ENCODE measurements around the gene TMEM117.
"Not testable (repeated sequence)": the region's sequence is repeated elsewhere in the genome, so short reads cannot be mapped to it uniquely, and the experiment has no call there.

TMEM117 gene

DNA sequence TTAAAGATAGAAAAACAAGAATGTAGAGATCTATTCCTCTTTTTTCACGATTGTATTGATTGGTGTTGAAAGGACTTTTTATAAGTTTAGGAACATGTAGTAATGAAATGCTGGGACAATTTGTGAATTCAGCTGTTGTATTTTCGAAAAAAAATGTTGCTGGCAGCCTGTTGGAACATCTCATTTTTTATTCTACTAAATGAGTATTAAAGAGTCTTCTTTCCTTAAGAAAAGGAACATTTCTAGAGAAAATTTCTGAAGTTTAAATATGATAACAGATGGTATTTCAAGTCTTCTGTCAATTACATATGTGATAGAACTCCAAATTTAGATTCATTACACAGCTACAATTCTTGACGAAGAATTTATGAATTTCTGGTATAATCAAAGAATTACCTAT is 189.6 kb downstream of the TMEM117 start:
- DNase-seq (ENCODE audit: low read depth) = no peak

DNA sequence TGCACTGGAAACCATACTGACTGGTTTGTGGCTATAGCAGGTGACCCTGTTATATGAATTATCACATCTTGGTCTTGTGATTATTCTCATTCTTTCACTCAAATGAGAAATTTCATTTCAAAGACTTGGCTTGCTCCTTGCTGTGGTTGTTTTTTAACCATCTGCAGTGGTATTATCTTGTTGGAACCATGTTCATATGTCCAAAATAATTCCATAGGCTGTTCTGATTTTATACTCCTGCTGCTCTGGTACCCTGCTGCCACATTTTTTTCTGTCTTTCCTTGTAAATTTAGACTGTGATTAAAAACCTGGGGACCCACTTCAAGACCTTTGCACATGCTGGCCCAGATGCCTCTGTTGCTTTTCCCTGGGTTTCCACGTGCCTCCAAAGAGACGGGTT is 190.2 kb downstream of the TMEM117 start:
- no peak for DNase-seq (ENCODE audit: low read depth)

DNA sequence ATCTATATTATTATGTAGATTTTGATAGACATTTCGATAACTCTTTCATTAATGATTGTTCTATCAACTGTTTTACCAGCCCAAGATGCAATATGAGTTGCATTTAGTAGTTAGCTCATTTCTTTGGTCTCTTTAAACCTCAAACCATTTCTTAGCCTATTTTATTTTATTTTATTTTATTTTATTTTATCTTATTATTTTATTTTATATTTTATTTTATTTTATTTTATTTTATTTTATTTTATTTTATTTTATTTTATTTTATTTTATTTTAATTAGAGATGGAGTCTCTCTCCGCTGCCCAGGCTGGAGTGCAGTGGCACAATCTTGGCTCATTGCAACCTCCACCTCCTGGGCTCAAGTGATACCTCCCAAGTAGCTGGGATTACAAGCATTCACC is 191.0 kb downstream of the TMEM117 start:
- DNase-seq (ENCODE audit: low read depth) = not testable (repeated sequence)

DNA sequence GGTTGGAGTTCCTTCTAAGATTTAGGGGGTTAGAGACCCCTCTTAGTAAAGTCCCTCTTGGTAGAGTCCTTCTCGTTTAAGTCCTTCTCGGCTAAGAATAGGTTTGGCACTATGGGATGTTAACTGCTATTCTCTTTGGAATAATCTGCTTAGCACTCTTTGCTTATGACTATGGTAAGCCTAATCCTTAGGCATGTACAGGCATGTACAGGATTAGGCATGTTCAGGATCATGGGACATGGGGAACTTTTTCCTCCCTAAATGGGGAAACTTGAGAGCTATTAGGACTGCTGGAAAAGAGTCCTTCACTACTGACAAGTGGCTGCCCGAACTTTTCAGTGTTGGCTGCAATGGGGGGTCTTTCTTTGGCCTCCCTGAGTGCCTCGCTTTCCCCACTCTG is 193.3 kb downstream of the TMEM117 start:
- DNase-seq (ENCODE audit: low read depth) = no peak

DNA sequence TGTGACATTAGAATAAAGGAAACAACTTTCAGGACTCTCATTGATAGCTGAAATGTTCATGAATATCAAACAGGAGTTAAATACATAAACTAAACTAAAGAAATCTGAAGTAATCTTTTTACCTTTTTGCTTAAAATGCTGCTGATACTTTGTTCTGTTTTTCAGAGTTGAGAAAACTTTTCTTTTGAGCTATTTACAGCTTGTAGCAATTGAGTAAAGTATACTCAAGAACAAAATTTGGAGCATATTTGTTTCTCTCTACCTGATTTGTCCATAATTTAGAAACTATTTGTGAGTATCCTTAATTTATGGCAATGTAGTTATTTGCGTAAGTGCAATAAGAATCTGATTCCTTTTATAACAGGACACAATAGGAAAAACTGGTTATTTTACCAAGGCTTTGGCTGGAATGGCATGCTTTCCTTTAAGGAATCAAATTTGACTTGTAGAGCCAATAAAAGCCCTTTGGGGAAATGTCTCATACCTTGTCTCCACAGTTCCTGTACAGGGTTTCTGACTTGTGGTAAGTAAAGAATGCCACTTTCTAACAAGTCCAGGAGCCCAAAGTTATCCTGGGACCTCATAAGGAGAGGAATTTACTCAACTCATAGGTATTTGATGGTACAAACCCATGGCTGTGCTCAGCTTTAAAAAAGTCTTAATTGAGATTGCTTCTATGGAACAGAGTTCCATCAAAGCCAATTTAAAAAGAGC is 195.7 kb downstream of the TMEM117 start:
- no peak for DNase-seq (ENCODE audit: low read depth)

DNA sequence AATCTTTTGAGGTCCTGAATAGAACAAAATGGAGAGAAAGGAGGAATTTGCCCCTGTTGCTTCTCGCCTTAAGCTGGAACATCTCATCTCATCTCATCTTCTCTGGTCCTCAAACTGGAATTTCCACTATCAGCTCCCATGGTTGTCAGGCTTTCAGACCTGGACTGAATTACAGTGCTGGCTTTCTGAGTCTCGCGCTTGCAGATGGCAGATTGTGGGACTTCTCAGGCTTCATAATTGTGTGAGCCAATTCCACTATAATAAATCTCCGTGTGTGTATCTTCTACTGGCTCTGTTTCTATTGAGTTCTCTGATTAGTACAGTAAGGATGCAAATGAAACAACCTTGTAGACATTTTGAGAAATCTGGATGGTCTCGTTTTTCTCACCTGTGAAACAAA is 199.0 kb downstream of the TMEM117 start:
- no peak for DNase-seq (ENCODE audit: low read depth)

DNA sequence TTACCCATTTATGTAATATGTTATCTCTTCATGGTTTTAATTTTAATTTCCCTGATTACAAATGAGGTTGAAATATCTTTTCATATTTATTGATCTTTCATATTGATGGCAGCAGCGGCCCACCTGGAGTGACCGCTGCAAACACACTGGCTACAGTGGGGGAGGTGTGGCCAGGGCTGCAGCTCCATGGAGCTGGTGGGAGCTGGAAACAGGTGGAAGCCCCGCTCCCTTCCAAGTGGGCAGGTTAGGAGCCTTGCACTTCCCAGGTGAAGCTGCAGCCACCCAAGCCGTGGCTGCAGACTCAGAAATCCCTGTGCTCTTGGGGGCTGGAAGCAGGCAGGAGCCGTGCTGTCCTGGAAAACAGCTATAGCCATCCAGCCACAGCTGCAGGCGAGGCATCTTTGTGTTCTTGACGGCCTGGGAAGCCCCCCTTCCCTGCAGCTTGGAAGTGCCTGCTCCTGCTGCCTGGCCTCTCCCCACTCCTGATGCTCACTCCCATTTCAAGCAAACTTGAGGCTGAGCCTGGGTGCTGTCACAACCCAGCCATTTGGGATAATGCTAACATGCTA is 201.1 kb downstream of the TMEM117 start:
- no peak for DNase-seq (ENCODE audit: low read depth)

DNA sequence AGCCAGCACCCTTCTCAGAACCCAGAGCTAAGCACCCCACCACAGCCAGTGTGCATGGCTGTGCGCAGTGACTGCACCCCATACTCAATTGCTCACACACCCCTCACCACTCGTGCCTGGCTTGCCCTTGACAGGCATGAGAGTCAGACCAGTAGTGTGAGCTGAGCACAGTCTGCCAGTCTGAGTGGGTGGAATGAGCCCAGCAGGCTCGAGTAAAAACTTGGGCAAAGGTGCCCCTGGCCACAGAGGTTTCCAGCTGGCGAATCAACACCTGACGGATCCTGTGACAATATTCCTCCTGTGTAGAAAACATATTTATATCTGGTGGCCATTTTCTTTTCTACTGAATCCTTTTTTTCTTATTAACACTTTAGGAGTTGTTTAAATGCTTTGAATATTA is 202.5 kb downstream of the TMEM117 start:
- no peak for DNase-seq (ENCODE audit: low read depth)

DNA sequence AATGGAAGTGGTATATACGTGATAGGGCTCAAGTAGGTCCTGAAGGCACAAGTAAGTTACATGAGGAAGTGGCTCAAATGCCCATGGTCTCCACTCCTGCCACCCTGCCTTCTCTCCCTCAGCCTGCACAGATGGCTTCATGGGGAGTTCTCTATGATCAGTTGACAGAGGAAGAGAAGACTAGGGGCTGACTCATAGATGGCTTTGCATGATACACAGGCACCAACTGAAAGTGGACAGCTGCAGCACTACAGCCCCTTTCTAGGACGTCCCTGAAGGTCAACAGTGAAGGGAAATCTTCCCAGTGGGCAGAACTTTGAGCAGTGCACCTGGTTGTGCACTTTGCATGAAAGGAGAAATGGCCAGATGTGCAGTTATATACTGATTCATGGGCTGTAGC is 208.6 kb downstream of the TMEM117 start:
- not testable (repeated sequence) for DNase-seq (ENCODE audit: low read depth)

DNA sequence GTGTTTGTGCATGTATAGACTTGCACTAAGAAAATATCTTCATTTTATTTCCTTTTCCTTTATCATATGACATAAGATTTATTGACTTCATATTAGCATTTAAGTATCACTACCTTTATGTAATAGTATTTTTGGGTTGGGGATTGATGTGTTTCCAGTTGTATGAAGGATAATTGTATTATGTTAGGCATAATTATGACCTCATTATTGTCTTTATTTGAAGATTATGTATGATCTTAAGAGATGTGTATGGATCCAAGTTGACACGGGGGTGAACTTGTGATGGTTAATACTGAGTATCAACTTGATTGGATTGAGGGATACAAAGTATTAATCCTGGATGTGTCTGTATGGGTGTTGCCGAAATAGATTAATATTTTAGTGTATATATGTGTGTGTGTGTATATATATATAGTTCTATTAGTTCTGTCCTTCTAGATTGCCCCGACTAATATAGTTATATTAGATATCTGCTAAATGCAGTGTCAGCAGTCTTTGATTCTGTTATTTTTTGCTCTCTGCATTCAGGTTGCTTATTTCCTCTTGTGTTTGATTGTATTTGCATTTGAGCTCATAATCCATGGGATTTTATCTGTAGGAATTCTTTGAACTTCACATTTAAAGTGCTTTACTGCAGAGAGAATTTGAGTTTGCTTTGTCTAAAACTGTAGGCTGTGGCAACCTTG is 211.0 kb downstream of the TMEM117 start:
- DNase-seq (ENCODE audit: low read depth) = no peak

DNA sequence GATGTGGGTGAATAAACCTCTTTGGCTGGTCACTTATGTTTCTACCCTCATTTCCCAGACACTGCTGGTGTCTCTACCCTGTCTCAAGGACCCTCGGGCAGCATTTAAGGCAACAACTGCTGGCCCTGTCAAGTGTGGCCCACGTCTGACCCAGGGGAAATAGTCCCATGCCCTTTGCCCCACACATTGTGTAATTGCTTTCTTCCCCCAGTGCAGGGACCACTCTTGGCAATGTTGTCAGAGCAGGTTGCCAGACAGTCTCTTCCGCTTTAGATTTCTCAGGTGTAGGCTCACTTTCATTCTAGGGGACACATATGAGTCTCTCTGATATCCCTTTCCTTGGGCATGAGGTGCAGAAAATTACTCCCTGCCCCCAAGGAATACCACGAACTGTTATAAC is 216.7 kb downstream of the TMEM117 start:
- DNase-seq (ENCODE audit: low read depth) = no peak

DNA sequence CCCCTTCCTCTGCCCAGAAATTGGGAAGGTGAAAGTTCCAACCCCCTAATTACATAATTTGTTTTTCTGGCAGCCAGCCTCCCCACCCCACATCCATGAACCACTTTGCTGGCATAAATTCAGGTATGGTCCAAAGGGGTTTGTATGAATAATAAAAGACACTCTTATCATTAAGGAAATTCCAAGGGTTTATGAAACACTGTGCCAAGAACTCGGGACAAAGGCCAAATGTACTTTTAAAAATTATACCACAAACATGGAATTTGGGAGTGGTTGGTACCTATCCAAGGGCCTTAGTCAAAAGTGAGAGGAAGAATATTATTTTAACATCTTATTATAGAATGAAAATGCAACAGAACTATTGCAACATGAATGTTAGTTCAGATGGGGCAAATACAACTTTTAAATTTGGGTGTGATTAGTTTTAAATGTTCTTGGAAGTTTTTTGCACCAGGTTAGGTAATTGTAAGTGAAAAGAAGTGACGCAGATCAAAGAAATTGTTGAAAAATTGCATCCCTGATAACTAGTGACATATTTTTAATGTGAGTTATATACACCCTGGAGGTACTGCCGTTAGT is 217.8 kb downstream of the TMEM117 start:
- DNase-seq (ENCODE audit: low read depth) = no peak

DNA sequence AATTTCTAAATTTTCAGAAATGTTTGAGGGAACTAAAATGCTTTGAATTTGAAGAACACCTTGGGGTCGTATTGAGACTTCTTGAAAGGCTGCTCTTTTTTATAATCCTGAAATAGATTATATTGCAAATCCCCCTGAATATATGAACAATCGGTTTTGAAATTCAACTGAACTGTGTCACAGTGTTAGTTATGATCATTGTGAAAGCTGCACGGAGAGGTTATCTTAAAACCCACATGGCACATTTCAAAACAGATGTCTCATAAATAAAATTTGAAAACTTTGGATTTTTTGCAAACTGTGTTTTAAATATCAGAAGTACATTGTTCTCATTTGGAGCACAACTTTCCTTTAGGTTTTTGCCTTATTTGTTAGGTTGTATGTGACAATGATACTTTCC is 218.4 kb downstream of the TMEM117 start:
- DNase-seq (ENCODE audit: low read depth) = no peak

DNA sequence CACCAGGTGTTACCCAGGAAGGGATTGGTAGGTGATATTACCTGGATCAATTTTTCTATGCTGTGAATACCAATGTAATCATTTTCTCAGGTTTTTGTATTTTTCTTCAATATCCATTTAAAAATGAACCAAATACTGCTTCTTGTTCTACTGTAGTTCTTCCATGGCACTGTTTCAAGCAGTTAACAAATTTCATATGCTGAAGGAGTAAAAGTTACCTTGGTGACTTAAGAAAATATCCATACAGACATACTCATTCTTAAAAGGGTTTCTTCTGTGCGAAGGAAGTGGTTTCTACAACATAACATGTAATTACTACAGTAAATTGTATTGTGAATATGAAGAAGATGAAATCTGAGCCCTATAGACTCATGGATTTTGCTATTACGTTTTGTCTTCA is 222.5 kb downstream of the TMEM117 start:
- no peak for DNase-seq (ENCODE audit: low read depth)

DNA sequence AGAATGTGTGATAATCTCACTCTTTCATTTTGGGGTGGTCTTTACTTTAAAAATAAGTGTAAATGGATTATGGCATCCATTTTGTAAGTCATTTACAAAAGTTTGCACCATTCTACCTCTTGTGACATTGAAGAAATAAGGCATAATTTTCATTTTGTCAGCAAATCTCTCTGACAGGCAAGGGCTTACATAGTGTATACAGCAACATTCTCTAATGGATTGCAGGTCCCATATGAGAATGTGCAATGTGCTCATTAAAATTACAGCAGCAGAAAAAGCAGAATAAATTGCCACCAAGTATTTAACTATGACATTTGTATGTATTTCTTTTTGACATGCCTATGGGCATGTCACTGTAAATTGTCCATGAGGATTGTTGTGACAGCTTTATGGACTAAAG is 223.6 kb downstream of the TMEM117 start:
- no peak for DNase-seq (ENCODE audit: low read depth)

DNA sequence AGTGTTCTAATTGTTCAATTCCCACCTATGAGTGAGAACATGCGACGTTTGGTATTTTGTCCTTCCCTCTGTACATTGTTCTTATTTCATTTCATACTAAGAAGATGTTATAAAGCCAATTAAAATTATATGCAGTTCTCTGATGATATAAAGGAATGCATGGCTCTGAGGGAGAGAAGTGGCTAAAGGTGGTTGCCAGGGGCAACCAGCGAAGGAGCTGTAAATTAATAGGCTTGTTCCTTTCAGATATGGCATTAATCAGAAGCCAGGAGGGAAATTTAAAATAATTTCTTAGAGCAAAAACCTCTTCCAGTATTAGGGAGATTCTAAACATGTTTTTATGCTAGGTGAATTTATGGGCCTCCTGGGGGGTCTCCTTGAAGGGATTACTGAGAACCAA is 227.8 kb downstream of the TMEM117 start:
- no peak for DNase-seq (ENCODE audit: low read depth)

DNA sequence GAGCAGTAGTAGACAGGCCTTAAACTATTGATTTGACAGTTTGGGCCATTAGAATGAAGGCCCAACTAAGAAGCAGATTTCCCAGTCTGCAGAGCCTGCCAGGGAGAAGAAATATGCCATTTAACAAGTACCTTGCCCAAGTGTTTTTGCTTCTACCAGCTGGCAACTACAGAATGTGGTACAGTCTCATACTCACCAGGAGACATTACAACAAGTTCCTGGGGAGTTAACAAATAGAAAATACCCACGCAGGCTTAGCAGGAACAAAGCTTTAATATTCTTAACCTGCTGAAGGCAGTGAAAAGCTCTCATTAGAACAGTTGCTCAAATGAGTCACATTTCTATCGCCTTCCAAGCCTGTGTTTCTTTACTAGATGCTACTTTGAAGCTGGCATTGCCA is 241.0 kb downstream of the TMEM117 start:
- DNase-seq (ENCODE audit: low read depth) = no peak

DNA sequence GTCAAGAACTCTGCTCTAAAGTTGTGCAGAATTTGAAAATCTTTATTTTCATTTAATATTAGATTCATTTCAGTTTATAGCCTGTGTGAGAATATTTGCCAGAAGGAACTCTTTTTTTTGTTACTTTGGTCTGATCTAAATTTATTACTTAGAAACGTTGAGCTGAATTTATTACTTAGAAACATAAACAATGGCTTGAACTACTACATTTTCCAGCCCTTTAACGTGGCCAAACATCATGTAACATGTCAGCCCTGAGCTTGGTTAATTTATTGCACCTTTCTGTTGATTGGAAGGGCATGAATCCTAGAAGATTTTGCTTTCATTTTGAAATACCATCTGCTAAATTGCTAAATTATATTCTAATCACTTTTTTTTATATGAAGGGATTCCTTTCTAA is 241.4 kb downstream of the TMEM117 start:
- DNase-seq (ENCODE audit: low read depth) = no peak

DNA sequence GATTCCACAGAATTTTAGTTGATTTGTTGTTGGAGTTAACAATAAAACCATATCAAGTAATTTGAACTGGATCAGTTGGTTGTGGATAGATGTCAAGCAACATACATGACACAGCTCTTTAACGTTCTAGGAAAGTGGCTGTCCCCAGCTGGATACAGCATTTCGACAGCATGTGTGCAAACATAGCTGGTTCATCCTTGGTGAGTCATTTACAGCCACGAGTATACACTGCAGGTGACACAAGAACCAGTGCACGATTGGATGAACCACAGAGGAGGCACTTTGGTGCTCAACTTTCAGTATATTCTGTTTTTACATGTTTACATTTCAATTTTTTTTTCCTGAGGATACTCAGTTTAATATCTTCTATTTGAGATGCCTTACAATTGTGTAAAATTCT is 242.4 kb downstream of the TMEM117 start:
- DNase-seq (ENCODE audit: low read depth) = no peak

DNA sequence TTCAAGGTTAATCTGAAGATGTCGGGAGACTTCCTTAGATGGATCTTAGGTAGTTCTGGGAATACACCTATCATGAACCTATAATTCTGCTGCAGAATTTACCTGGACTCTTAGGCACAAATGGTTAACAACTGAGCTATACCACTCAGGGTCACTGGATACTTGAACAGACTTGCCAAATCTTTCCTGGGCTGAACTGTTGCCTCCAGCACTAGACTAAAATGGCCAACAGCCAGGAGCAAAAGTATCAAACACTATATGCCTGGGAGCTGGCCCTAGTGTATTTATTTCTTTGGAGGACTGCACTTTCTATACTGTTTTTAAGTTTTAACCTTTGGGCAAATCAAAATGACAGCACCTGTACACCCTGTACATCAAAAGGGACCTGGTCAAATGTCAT is 252.8 kb downstream of the TMEM117 start:
- no peak for DNase-seq (ENCODE audit: low read depth)

DNA sequence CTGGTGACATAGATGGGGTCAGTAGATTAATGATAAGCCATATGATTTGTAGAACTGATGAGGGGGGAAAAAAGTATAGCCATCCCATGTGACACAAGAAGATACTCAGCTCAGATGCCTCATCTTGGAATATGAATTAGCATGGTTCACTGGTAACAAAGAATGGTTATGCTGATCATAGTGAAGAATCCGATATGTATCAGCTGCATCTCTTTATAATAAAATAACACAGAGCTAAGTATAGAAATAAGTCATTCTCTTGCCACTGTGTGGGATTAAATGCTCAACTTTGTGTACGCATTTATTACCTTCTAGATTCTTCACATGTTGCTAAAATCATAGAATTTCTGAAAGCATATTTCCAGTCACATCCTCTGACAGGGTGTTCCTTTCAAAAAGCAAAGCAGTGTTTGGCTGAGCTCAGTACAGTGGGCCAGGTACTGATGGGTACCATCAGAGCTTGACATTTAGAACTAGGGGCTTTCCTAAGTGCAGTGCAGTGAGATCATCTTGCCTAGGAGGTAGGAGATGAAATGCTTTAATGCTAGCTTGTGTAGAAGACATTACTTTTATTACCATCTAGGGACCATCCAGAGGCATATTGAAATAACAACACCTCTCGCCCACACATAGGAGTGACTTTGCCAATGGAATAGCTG is 256.2 kb downstream of the TMEM117 start:
- DNase-seq (ENCODE audit: low read depth) = no peak

DNA sequence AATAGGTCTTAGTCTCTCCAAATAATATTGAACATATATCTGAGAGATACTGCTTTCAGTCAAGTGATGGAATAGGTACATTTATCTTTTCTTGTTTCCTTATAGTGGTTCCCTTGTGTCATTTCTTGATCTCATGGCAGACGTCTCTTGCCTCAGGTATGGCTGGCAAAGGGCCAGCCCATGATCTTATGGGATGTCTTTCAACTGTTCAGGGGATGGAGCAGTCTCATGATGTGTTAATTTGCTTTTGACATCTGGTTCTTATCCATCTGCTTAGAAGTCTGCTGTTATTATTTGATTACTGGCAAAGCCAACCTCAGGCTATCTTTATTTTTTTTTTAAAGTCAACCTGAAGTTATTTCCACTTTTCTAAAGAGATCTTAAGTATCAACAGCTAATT is 262.9 kb downstream of the TMEM117 start:
- DNase-seq (ENCODE audit: low read depth) = no peak

DNA sequence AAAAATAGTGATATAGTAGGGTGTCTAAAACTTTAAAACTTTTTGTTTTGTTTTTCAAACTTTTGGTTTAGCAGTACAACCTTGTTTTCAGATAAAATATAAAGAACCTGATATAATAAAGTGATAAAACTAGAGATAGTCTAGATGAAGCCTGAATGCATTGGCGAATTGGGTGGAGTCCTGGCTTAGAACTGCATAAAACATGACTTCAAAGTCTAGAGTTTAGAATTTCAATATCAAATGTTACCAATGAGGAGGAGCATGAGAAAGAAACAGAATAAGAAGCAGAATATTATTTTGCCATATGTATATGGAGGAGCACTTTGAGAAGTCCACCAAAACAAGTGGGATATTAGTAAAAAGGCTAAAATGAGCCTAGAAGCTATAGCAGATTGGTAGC is 263.6 kb downstream of the TMEM117 start:
- no peak for DNase-seq (ENCODE audit: low read depth)

Measured in activated gamma-delta T cell treated with anti-CD3 and anti-CD28 coated beads, Interleukin-2, amount 50 U/mL, for 16 hours (primary cell).